Progenitor cell of endocrine pancreas (in vitro differentiated cells): ENCODE measurements around the gene OOSP4A. TPM values are rescaled to one million over a fixed set of nuclear protein-coding genes. Genes with fewer than 3 reads are reported as not detected.
"Not testable (repeated sequence)": the region's sequence is repeated elsewhere in the genome, so short reads cannot be mapped to it uniquely, and the experiment has no call there.

Experiments used
- DNase-seq: peaks from one replicate; pipeline ENCODE4 v3.0.0; 2021; ENCODE audit warnings: low spot score; ENCODE audit not compliant: unreplicated experiment
- H3K27ac Mint-ChIP-seq: 2 replicates; pipeline ENCODE4 v1.8.0; 2021; ENCODE audit warnings: mild to moderate bottlenecking, moderate library complexity, mixed read lengths
- H3K27me3 Mint-ChIP-seq: 2 replicates; pipeline ENCODE4 v1.8.0; 2021; ENCODE audit warnings: mixed read lengths
- H3K36me3 Mint-ChIP-seq: 2 replicates; pipeline ENCODE4 v1.8.0; 2022; ENCODE audit warnings: mixed read lengths; ENCODE audit not compliant: insufficient read depth
- H3K4me1 Mint-ChIP-seq: 2 replicates; pipeline ENCODE4 v1.8.0; 2021; ENCODE audit warnings: low read depth, mixed read lengths
- H3K4me3 Mint-ChIP-seq: 2 replicates; pipeline ENCODE4 v1.8.0; 2021; ENCODE audit warnings: low read depth, mild to moderate bottlenecking, moderate library complexity, mixed read lengths
- H3K9me3 Mint-ChIP-seq: 2 replicates; pipeline ENCODE4 v1.8.0; 2021; ENCODE audit warnings: low read depth, mixed read lengths
- total RNA-seq: library from RNA; stranded (reverse); gene quantifications from 2 replicates; pipeline ENCODE4 v1.2.1, GENCODE V29; 2021
- TF ChIP-seq, protein P1 (sequence below): fragments of 200-600 bp; sonication (generic); IDR thresholded peaks from one replicate; pipeline ENCODE4 v1.5.0; 2021; ENCODE audit warnings: antibody characterized with exemption, mild to moderate bottlenecking; ENCODE audit not compliant: unreplicated experiment

Gene OOSP4A
- total RNA-seq, 1 donor from 2014 or later = not detected

DNA sequence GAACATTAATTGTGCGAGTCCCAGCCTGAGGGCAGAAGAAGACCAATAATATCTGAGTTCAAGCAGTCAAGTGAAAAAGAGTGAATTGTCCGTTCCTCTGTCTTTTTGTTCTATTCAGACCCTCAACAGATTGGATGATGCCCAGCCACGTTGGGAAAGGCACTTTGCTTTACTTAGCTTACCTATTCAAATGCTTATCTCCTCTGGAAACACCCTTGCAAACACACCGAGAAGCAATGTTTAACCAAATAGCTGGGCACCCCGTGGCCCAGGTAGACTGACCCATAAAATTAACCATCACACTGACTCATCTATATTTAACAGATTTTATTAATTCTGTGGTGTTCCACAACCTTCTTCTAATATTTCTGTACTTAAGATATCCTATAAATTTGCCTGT, 9.3 kb downstream of the OOSP4A start:
- DNase-seq = no peak
- no peak overlapping the region for H3K4me3 Mint-ChIP-seq
- TF ChIP-seq, protein P1, sequence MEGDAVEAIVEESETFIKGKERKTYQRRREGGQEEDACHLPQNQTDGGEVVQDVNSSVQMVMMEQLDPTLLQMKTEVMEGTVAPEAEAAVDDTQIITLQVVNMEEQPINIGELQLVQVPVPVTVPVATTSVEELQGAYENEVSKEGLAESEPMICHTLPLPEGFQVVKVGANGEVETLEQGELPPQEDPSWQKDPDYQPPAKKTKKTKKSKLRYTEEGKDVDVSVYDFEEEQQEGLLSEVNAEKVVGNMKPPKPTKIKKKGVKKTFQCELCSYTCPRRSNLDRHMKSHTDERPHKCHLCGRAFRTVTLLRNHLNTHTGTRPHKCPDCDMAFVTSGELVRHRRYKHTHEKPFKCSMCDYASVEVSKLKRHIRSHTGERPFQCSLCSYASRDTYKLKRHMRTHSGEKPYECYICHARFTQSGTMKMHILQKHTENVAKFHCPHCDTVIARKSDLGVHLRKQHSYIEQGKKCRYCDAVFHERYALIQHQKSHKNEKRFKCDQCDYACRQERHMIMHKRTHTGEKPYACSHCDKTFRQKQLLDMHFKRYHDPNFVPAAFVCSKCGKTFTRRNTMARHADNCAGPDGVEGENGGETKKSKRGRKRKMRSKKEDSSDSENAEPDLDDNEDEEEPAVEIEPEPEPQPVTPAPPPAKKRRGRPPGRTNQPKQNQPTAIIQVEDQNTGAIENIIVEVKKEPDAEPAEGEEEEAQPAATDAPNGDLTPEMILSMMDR = no peak
- no peaks in the 10 kb centered on the region for H3K36me3 Mint-ChIP-seq
- no peaks in the 10 kb centered on the region for H3K9me3 Mint-ChIP-seq
- H3K27me3 Mint-ChIP-seq = no peaks in the 10 kb centered on the region
- H3K4me1 Mint-ChIP-seq = peaks cover 8% of the 10 kb centered on the region
- H3K27ac Mint-ChIP-seq = no peak overlapping the region

DNA sequence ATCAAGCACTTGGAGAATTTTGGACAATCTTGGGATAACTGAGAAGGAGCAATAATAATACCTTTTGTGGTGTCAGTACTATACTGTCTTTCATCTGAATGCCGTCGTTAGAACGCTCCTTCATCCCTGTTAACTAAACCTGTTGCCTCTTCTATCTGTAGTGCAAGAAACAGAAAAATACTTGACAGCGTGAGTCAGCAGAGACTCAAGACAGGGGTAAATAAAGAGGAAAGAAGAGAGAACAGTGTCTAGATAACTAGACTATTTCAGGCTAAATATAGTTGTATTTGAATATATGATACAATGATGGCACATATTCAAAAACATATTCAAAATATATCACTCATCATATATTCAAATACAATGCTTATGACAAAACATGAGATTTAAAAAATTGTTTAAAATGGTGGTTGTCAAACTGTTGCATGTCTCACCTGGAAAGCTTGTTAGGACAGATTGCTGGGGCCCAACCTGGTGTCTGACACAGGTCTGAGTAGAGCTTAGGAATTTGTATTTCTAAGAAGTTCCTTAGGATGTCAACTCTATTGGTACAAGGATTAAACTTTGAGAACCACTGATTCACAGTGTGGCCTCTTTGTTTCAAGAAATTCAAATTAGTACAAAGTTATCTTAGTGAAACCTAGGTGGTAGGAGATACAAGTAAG, 17.4 kb downstream of the OOSP4A start:
- no peaks in the 10 kb centered on the region for H3K36me3 Mint-ChIP-seq
- TF ChIP-seq, protein P1 = no peak
- no peak overlapping the region for H3K4me3 Mint-ChIP-seq
- H3K27ac Mint-ChIP-seq = no peak overlapping the region
- H3K27me3 Mint-ChIP-seq = no peaks in the 10 kb centered on the region
- DNase-seq = no peak
- H3K4me1 Mint-ChIP-seq = no peaks in the 10 kb centered on the region
- H3K9me3 Mint-ChIP-seq = no peaks in the 10 kb centered on the region

DNA sequence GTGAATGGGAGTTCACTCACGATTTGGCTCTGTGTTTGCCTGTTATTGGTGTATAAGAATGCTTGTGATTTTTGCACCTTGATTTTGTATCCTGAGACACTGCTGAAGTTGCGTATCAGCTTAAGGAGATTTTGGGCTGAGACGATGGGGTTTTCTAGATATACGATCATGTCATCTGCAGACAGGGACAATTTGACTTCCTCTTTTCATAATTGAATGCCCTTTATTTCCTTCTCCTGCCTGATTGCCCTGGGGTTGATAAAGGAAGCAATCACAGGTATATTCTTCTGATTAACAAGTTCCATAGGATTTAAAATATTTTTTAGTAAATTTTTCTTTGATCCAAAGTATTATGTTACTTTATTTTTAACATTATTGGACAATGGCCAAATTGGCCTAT, 18.2 kb downstream of the OOSP4A start:
- DNase-seq, H3K27ac Mint-ChIP-seq, H3K27me3 Mint-ChIP-seq, H3K4me1 Mint-ChIP-seq, H3K36me3 Mint-ChIP-seq, H3K4me3 Mint-ChIP-seq, H3K9me3 Mint-ChIP-seq: not testable (repeated sequence)

DNA sequence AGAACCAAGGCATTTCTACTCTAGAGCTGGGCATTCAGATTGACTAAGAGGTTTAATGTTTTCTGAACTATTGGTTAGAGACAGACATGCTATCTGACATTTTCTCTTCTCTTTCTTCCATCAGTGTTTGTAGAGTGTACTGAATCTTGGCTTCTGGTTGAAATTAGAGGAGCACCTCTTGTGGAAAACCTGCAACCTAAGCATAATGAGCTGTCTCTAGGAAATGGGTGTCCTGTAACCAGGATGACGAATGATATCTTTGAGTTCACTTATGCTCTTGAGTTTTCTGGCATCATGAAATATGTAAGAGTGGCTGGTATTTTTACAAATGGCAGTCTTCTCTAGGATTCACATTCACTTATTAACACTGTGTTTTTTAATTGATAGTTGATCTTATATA, 19.4 kb downstream of the OOSP4A start:
- DNase-seq = no peak
- Mint-ChIP-seq H3K4me1 (no peaks in the 10 kb centered on the region), H3K9me3 (peaks cover 3% of the 10 kb centered on the region), H3K36me3 (no peaks in the 10 kb centered on the region), H3K4me3 (no peak overlapping the region), H3K27me3 (no peaks in the 10 kb centered on the region), H3K27ac (no peak overlapping the region)
- TF ChIP-seq, protein P1 = no peak

DNA sequence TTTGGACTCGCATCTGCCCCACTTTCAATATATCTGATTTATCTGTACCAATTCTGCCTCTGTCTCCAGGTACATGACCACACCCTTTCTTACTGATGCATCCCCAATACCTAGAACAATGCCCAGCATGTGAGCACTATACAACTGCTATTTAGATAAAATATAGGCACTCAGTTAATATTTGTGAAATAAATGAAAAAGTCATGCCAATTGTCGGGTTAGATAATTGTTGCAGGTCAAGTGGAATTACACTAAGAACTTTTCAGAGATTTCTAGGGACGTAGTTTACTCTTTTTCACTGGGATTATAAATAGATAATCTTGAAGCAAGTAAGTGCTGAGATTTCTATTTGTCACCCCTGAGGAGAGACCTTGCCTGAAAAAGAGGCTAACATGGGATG, 20.5 kb downstream of the OOSP4A start:
- TF ChIP-seq, protein P1 = no peak
- H3K27ac Mint-ChIP-seq = no peak overlapping the region
- peaks cover 10% of the 10 kb centered on the region for H3K9me3 Mint-ChIP-seq

DNA sequence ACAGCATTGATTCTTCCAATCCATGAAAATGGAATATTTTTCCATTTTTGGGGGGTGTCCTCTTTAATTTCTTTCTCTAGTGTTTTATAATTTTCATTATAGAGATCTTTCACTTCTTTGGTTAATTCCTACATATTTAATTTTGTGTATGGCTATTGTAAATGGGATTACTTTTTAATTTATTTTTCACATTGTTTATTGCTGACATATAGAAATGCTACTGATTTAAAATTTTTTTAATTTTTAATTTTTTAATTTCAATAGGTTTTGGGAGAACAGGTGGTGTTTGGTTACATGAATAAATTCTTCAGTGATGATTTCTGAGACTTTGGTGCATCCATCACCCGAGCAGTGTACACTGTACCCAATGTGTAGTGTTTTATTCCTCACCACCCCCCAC, 26.6 kb downstream of the OOSP4A start:
- Mint-ChIP-seq H3K27me3 (no peaks in the 10 kb centered on the region), H3K9me3 (peaks cover 38% of the 10 kb centered on the region), H3K36me3 (peaks cover 4% of the 10 kb centered on the region), H3K4me1 (no peaks in the 10 kb centered on the region), H3K4me3 (no peak overlapping the region), H3K27ac (no peak overlapping the region)
- DNase-seq = no peak
- TF ChIP-seq, protein P1 = no peak

More for the DNA sequence above, 20.5 kb downstream of the OOSP4A start:
- no peaks in the 10 kb centered on the region for H3K4me1 Mint-ChIP-seq
- no peak for DNase-seq
- no peaks in the 10 kb centered on the region for H3K36me3 Mint-ChIP-seq
- H3K27me3 Mint-ChIP-seq = no peaks in the 10 kb centered on the region
- no peak overlapping the region for H3K4me3 Mint-ChIP-seq
